Uterus (tissue), 4 donors: ENCODE results near the gene UXS1. TPM values are rescaled to one million over a fixed set of nuclear protein-coding genes. Genes with fewer than 3 reads are reported as not detected.

Source experiments
- DNase-seq, 2 donors: peaks; one replicate each; pipeline ENCODE4 v3.0.0-alpha.2; 2019 to 2020
- H3K27ac ChIP-seq, 2 donors: fragments of 200-600 bp; sonication (generic); 1 replicate in 1 of 2; 2 replicates in 1 of 2; pipeline ENCODE4 v1.5.1; 2016 to 2018
- H3K27me3 ChIP-seq, 2 donors: fragments of 200-600 bp; sonication (generic); one replicate each; pipeline ENCODE4 v1.5.1; 2018 to 2019; ENCODE audit warnings: control low read depth in 1 of 2
- H3K36me3 ChIP-seq, 2 donors: fragments of 200-600 bp; sonication (generic); one replicate each; pipeline ENCODE4 v1.5.1; 2019; ENCODE audit warnings: control low read depth in 1 of 2
- H3K4me1 ChIP-seq, 2 donors: fragments of 200-600 bp; sonication (generic); one replicate each; pipeline ENCODE4 v1.5.1; 2018 to 2019; ENCODE audit warnings: control low read depth in 1 of 2
- H3K4me3 ChIP-seq, 2 donors: fragments of 200-600 bp; sonication (generic); 1 replicate in 1 of 2; 2 replicates in 1 of 2; pipeline ENCODE4 v1.5.1; 2018 to 2019; ENCODE audit warnings: mild to moderate bottlenecking in 1 of 2
- H3K9me3 ChIP-seq, 2 donors: fragments of 200-600 bp; sonication (generic); one replicate each; pipeline ENCODE4 v1.5.1; 2019; ENCODE audit warnings: control low read depth in 1 of 2
- POLR2A ChIP-seq, 2 donors: fragments of 450-650 bp; IDR thresholded peaks; one replicate each; pipeline ENCODE4 v1.6.1; 2016; ENCODE audit warnings: antibody characterized with exemption in 2 of 2, mild to moderate bottlenecking in 1 of 2, moderate library complexity in 1 of 2
- intact Hi-C: fragments of 100-400 bp; cut with DNase I; formaldehyde crosslinking; loops from one replicate; pipeline ENCODE4 v1.15.1; 2023; ENCODE audit warnings: low total_unique reads
- total RNA-seq, 4 donors: library from RNA; depleted of rRNA in 3 of 4; stranded (reverse); fragments of >200 nt in 3 of 4; gene quantifications; one replicate each; pipeline versions ENCODE4 v1.1.0 to v1.2.4, GENCODE V29; 2014 to 2023
- TF ChIP-seq, protein P1 (sequence below), 4 experiments: fragments of 200-600 bp in 2 of 4; fragments of 450-650 bp in 2 of 4; sonication (generic) in 2 of 4; IDR thresholded peaks; one replicate each; pipeline ENCODE4 v1.5.1; 2016 to 2019; ENCODE audit warnings: antibody characterized with exemption in 4 of 4, mild to moderate bottlenecking in 2 of 4, moderate library complexity in 1 of 4
- donor health status: DM: yes; HTN: yes; CAD: no.

The UXS1 gene
- total RNA-seq, 4 donors from 2014 or later: 26.2 to 103 (median 74.8) TPM

- intact Hi-C loops: no loop called here
- H3K27me3 ChIP-seq: no peaks in the 10 kb centered on the region
These were observed 18.8 kb downstream of the UXS1 start for GRCh38 chr2:106175086-106175850.

GRCh38 chr2:106174056-106174455 lies 20.0 kb downstream of the UXS1 start:
- intact Hi-C loops: no loop called here
- Histone ChIP-seq H3K36me3 (no peaks in the 10 kb centered on the region), H3K27ac (no peak overlapping the region)

More at GRCh38 chr2:106175086-106175850, 18.8 kb downstream of the UXS1 start:
- Histone ChIP-seq H3K27ac (no peak overlapping the region), H3K4me3 (no peak overlapping the region), H3K36me3 (no peaks in the 10 kb centered on the region), H3K9me3 (no peaks in the 10 kb centered on the region), H3K4me1 (no peaks in the 10 kb centered on the region)
- DNase-seq: no peak
- no peak for TF ChIP-seq POLR2A (IDR thresholded peaks at IDR 0.05)
- TF ChIP-seq, protein P1, sequence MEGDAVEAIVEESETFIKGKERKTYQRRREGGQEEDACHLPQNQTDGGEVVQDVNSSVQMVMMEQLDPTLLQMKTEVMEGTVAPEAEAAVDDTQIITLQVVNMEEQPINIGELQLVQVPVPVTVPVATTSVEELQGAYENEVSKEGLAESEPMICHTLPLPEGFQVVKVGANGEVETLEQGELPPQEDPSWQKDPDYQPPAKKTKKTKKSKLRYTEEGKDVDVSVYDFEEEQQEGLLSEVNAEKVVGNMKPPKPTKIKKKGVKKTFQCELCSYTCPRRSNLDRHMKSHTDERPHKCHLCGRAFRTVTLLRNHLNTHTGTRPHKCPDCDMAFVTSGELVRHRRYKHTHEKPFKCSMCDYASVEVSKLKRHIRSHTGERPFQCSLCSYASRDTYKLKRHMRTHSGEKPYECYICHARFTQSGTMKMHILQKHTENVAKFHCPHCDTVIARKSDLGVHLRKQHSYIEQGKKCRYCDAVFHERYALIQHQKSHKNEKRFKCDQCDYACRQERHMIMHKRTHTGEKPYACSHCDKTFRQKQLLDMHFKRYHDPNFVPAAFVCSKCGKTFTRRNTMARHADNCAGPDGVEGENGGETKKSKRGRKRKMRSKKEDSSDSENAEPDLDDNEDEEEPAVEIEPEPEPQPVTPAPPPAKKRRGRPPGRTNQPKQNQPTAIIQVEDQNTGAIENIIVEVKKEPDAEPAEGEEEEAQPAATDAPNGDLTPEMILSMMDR (IDR thresholded peaks at IDR 0.05): no peak

GRCh38 chr2:106172649-106173048 lies 21.5 kb downstream of the UXS1 start:
- intact Hi-C loops: no loop called here
- no peak for TF ChIP-seq POLR2A (IDR thresholded peaks at IDR 0.05)
- TF ChIP-seq, protein P1 (IDR thresholded peaks at IDR 0.05): no peak
- H3K27me3 ChIP-seq: no peaks in the 10 kb centered on the region

More at GRCh38 chr2:106174056-106174455, 20.0 kb downstream of the UXS1 start:
- DNase-seq: no peak
- Histone ChIP-seq H3K4me1 (no peaks in the 10 kb centered on the region), H3K9me3 (no peaks in the 10 kb centered on the region), H3K27me3 (no peaks in the 10 kb centered on the region), H3K4me3 (no peak overlapping the region)
- no peak for TF ChIP-seq POLR2A (IDR thresholded peaks at IDR 0.05)
- TF ChIP-seq, protein P1 (IDR thresholded peaks at IDR 0.05): no peak

DNA sequence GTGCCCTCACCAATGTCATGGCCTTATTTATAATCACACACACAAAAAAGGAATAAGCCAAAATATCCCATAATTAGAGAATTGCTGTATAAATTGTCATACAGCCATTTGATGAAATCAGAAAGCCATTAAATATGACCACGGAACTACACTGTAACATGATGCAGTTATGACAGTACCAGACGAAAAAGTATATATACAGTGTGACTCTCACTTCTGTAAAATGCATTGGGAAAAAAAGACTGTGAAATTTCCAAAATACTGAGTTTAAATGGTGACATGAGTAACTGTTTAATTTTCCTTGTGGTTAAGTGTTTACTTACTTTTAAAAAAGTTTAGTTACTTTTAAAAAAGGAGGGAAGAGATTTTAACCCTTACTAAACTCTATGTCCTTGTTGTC lies 25.4 kb downstream of the UXS1 start:
- no peaks in the 10 kb centered on the region for H3K9me3 ChIP-seq
- H3K27me3 ChIP-seq: no peaks in the 10 kb centered on the region
- TF ChIP-seq, protein P1 (IDR thresholded peaks at IDR 0.05): no peak
- no peak for TF ChIP-seq POLR2A (IDR thresholded peaks at IDR 0.05)
- no peak overlapping the region for H3K27ac ChIP-seq
- H3K4me3 ChIP-seq: no peak overlapping the region
- H3K4me1 ChIP-seq: no peaks in the 10 kb centered on the region
- no peaks in the 10 kb centered on the region for H3K36me3 ChIP-seq
- no peak for DNase-seq
- intact Hi-C loops: no loop called here

More at GRCh38 chr2:106172649-106173048, 21.5 kb downstream of the UXS1 start:
- Histone ChIP-seq H3K36me3 (no peaks in the 10 kb centered on the region), H3K9me3 (no peaks in the 10 kb centered on the region), H3K4me3 (no peak overlapping the region), H3K27ac (no peak overlapping the region), H3K4me1 (no peaks in the 10 kb centered on the region)
- DNase-seq: no peak

DNA sequence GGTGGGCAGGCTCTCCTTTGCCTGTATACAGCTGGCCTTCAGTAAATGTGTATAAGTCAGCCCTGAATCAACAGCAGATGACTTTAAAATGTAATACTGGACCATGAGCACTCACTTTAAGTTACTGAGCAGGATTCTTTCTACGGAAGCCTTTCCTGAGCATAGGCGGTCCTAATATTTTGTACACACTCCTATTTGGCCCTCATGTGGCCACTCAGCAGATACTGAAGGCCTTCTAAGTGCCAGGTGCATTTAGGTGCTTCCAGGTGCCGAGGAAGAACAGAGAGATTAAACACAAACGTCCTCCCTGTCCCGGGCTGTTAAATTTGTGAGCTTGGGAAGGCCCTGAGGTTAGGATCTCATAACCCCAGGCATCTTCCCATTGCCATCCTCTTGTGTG lies 27.0 kb downstream of the UXS1 start:
- Histone ChIP-seq H3K27ac (no peak overlapping the region), H3K27me3 (no peaks in the 10 kb centered on the region), H3K4me3 (no peak overlapping the region), H3K9me3 (no peaks in the 10 kb centered on the region), H3K4me1 (no peaks in the 10 kb centered on the region), H3K36me3 (no peaks in the 10 kb centered on the region)
- intact Hi-C loops: no loop called here
- no peak for DNase-seq
- TF ChIP-seq, protein P1 (IDR thresholded peaks at IDR 0.05): no peak
- no peak for TF ChIP-seq POLR2A (IDR thresholded peaks at IDR 0.05)
